HepG2 (cell line): ENCODE results near the gene ABCG2. TPM values are rescaled to one million over a fixed set of nuclear protein-coding genes. Genes with fewer than 3 reads are reported as not detected.
A peak's percentile ranks its signal among the peaks of the same experiment; 100 is the strongest.

Experiments used
- SOX6 ChIP-seq, 2 experiments: fragments of 450-650 bp in 1 of 2; sonication (generic) in 1 of 2; formaldehyde crosslinking in 1 of 2; IDR thresholded peaks; 2 replicates each; pipeline versions ENCODE4 v1.4.0 to v1.6.1; 2017 to 2020; ENCODE audit warnings: antibody characterized with exemption in 1 of 2, mild to moderate bottlenecking in 1 of 2, missing genetic modification reagents in 1 of 2
- THAP11 ChIP-seq: IDR thresholded peaks from 2 replicates; pipeline ENCODE4 v1.6.1; 2016; ENCODE audit warnings: missing biosample characterization, missing genetic modification reagents
- ZFY ChIP-seq: sonication (generic); formaldehyde crosslinking; IDR thresholded peaks from 2 replicates; pipeline ENCODE4 v1.4.0; 2020; ENCODE audit warnings: missing genetic modification reagents
- ZNF563 ChIP-seq: sonication (generic); formaldehyde crosslinking; IDR thresholded peaks from 2 replicates; pipeline ENCODE4 v1.8.0; 2022; ENCODE audit warnings: mild to moderate bottlenecking, moderate library complexity, missing genetic modification reagents
- ZNF619 ChIP-seq: sonication (generic); formaldehyde crosslinking; IDR thresholded peaks from 2 replicates; pipeline ENCODE4 v1.4.0; 2020; ENCODE audit warnings: mild to moderate bottlenecking, missing genetic modification reagents
- polyA plus RNA-seq, 8 experiments: library from polyadenylated mRNA; depleted of rRNA in 3 of 8; stranded (reverse) in 7 of 8; unstranded in 1 of 8; fragments of >200 nt; fragmentation: Illumina TruSeq in 4 of 8; extraction: Trizol in 4 of 8; gene quantifications; 2 replicates each; pipeline versions ENCODE4 v1.2.1 to v1.2.3, GENCODE V29; 2011 to 2016; ENCODE audit warnings: low read depth in 4 of 8, missing spikeins in 1 of 8, mixed read lengths in 1 of 8; ENCODE audit not compliant: insufficient read depth in 1 of 8
- total RNA-seq, 5 experiments: library from RNA; depleted of rRNA; stranded (reverse); fragments of >200 nt; fragmentation: Illumina TruSeq; extraction: Trizol; gene quantifications; 2 replicates each; pipeline ENCODE4 v1.2.3, GENCODE V29; 2016; ENCODE audit warnings: low read depth in 1 of 5
- TF ChIP-seq, protein P1 (sequence below): sonication (generic); formaldehyde crosslinking; IDR thresholded peaks from 2 replicates; pipeline ENCODE4 v1.9.0; 2021; ENCODE audit warnings: missing genetic modification reagents, borderline replicate concordance
- TF ChIP-seq, protein P2 (sequence below), 2 experiments: sonication (generic) in 1 of 2; formaldehyde crosslinking in 1 of 2; IDR thresholded peaks; 2 replicates each; pipeline versions ENCODE4 v1.4.0 to v1.6.1; 2016 to 2020; ENCODE audit warnings: borderline replicate concordance in 1 of 2, low read depth in 1 of 2, mild to moderate bottlenecking in 1 of 2, missing genetic modification reagents in 1 of 2
- TF ChIP-seq, protein P3 (sequence below): sonication (generic); formaldehyde crosslinking; IDR thresholded peaks from one replicate; pipeline ENCODE4 v1.5.1; 2020; ENCODE audit warnings: mild to moderate bottlenecking, missing genetic modification reagents; ENCODE audit errors: not compliant biosample characterization
- TF ChIP-seq, protein P4 (sequence below): sonication (generic); formaldehyde crosslinking; conservative IDR thresholded peaks from 2 replicates; pipeline ENCODE4 v1.8.0; 2022; ENCODE audit warnings: missing genetic modification reagents

The ABCG2 gene
- total and polyA plus RNA-seq, 2 of the 13 experiments (the other 11 are each of a cell fraction or from before 2014, with no cell fraction given), result 10.0 to 15.7 TPM

DNA sequence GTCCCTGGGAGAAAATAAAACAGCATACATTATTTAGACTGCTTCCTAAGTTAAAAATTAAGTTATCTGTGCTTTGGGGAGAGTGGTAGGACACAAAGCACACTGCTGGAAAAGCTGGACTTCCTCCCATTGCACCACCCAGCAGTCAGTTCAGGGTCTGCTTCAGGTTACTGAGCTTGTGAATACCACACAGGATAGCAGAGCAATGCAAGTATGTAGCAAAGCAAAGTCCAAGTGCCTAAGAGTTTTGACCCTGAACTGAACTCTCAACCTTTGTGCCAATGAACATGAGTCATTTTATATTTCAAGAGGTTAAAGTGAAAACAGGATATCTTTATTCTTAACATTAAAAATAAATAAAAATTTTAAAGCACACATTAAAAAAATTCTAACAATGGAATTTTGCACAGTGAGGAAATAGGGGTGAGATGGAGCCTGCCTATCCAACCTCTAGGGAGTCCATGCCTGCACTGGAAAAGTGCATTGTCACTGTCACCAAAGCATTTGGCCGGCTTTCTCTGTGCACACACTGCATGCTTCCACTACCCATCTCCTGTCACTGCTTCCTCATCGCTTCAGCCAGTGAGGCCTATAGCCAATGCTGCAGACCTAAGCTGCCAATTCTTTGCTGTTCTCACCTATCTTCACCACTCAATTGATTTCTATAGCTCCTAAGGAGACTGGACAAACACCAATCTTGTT lies 50.9 kb downstream of the ABCG2 start (continued):
- TF ChIP-seq, protein P1, sequence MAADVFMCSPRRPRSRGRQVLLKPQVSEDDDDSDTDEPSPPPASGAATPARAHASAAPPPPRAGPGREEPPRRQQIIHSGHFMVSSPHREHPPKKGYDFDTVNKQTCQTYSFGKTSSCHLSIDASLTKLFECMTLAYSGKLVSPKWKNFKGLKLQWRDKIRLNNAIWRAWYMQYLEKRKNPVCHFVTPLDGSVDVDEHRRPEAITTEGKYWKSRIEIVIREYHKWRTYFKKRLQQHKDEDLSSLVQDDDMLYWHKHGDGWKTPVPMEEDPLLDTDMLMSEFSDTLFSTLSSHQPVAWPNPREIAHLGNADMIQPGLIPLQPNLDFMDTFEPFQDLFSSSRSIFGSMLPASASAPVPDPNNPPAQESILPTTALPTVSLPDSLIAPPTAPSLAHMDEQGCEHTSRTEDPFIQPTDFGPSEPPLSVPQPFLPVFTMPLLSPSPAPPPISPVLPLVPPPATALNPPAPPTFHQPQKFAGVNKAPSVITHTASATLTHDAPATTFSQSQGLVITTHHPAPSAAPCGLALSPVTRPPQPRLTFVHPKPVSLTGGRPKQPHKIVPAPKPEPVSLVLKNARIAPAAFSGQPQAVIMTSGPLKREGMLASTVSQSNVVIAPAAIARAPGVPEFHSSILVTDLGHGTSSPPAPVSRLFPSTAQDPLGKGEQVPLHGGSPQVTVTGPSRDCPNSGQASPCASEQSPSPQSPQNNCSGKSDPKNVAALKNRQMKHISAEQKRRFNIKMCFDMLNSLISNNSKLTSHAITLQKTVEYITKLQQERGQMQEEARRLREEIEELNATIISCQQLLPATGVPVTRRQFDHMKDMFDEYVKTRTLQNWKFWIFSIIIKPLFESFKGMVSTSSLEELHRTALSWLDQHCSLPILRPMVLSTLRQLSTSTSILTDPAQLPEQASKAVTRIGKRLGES (CRISPR knock-in tag), result no peak
- TF ChIP-seq, protein P2, sequence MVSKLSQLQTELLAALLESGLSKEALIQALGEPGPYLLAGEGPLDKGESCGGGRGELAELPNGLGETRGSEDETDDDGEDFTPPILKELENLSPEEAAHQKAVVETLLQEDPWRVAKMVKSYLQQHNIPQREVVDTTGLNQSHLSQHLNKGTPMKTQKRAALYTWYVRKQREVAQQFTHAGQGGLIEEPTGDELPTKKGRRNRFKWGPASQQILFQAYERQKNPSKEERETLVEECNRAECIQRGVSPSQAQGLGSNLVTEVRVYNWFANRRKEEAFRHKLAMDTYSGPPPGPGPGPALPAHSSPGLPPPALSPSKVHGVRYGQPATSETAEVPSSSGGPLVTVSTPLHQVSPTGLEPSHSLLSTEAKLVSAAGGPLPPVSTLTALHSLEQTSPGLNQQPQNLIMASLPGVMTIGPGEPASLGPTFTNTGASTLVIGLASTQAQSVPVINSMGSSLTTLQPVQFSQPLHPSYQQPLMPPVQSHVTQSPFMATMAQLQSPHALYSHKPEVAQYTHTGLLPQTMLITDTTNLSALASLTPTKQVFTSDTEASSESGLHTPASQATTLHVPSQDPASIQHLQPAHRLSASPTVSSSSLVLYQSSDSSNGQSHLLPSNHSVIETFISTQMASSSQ (IDR thresholded peaks at IDR 0.05; ENCODE audit: low read depth), result peak; percentile 75
- TF ChIP-seq, protein P2 (CRISPR knock-in tag; IDR thresholded peaks at IDR 0.05; ENCODE audit: borderline replicate concordance), result peak; percentile 90
- TF ChIP-seq, protein P3, sequence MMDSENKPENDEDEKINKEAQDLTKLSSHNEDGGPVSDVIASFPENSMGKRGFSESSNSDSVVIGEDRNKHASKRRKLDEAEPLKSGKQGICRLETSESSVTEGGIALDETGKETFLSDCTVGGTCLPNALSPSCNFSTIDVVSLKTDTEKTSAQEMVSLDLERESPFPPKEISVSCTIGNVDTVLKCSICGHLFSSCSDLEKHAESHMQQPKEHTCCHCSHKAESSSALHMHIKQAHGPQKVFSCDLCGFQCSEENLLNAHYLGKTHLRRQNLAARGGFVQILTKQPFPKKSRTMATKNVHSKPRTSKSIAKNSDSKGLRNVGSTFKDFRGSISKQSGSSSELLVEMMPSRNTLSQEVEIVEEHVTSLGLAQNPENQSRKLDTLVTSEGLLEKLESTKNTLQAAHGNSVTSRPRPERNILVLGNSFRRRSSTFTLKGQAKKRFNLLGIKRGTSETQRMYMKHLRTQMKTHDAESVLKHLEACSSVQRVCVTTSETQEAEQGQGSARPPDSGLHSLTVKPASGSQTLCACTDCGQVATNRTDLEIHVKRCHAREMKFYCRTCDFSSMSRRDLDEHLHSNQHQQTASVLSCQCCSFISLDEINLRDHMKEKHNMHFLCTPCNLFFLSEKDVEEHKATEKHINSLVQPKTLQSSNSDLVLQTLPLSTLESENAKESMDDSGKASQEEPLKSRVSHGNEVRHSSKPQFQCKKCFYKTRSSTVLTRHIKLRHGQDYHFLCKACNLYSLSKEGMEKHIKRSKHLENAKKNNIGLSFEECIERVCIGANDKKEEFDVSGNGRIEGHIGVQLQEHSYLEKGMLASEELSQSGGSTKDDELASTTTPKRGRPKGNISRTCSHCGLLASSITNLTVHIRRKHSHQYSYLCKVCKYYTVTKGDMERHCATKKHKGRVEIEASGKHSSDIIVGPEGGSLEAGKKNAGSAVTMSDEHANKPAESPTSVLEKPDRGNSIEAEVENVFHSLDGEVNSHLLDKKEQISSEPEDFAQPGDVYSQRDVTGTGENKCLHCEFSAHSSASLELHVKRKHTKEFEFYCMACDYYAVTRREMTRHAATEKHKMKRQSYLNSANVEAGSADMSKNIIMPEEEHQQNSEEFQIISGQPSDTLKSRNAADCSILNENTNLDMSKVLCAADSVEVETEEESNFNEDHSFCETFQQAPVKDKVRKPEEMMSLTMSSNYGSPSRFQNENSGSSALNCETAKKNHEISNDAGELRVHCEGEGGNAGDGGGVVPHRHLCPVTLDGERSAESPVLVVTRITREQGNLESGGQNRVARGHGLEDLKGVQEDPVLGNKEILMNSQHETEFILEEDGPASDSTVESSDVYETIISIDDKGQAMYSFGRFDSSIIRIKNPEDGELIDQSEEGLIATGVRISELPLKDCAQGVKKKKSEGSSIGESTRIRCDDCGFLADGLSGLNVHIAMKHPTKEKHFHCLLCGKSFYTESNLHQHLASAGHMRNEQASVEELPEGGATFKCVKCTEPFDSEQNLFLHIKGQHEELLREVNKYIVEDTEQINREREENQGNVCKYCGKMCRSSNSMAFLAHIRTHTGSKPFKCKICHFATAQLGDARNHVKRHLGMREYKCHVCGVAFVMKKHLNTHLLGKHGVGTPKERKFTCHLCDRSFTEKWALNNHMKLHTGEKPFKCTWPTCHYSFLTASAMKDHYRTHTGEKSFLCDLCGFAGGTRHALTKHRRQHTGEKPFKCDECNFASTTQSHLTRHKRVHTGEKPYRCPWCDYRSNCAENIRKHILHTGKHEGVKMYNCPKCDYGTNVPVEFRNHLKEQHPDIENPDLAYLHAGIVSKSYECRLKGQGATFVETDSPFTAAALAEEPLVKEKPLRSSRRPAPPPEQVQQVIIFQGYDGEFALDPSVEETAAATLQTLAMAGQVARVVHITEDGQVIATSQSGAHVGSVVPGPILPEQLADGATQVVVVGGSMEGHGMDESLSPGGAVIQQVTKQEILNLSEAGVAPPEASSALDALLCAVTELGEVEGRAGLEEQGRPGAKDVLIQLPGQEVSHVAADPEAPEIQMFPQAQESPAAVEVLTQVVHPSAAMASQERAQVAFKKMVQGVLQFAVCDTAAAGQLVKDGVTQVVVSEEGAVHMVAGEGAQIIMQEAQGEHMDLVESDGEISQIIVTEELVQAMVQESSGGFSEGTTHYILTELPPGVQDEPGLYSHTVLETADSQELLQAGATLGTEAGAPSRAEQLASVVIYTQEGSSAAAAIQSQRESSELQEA (CRISPR knock-in tag), result no peak
- no peak for TF ChIP-seq ZNF563 (CRISPR knock-in tag)
- peak; percentile 47; the same call in 1 of the 2 replicates for TF ChIP-seq THAP11
- TF ChIP-seq, protein P4, sequence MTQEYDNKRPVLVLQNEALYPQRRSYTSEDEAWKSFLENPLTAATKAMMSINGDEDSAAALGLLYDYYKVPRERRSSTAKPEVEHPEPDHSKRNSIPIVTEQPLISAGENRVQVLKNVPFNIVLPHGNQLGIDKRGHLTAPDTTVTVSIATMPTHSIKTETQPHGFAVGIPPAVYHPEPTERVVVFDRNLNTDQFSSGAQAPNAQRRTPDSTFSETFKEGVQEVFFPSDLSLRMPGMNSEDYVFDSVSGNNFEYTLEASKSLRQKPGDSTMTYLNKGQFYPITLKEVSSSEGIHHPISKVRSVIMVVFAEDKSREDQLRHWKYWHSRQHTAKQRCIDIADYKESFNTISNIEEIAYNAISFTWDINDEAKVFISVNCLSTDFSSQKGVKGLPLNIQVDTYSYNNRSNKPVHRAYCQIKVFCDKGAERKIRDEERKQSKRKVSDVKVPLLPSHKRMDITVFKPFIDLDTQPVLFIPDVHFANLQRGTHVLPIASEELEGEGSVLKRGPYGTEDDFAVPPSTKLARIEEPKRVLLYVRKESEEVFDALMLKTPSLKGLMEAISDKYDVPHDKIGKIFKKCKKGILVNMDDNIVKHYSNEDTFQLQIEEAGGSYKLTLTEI (CRISPR knock-in tag), result no peak
- peak; percentile 75 for TF ChIP-seq ZFY (CRISPR knock-in tag)
- TF ChIP-seq SOX6 (IDR thresholded peaks at IDR 0.05), result no peak
- peak; percentile 92 for TF ChIP-seq SOX6 (CRISPR knock-in tag; IDR thresholded peaks at IDR 0.05)
- no peak for TF ChIP-seq ZNF619
